Measurements from ENCODE around the gene CDH23.

DNA sequence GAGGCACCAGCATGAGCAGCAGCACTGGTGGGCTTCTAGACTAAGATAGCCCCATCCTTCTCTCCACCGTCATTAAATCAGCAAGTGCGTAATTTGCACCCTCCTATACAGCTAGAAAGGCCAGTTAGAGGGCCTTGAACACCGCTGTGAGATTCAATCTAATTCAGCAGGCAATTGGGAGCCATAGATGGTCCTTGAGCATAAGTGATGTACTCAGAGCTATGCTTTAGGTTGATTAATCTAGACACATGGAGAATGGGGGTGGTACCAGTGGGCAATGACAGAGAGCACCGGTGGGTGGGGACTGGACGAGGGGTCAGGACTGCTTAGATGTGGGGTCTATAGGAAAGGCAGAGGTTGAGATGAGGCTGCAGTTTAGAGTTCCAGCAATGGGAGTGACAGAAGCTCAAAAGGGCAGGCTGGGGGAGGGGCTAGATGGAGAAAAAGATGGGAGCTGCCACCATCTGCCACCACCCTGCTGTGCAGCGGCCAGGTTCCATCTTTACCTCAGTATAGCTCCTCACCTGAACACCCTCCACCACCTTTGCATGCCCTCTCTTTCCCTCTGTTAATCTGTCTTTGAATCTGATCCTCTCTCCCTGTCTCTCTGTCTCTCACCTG is 235.6 kb downstream of the CDH23 start:
- no peak for TF ChIP-seq CTCF (IDR thresholded peaks at IDR 0.05)
- TF ChIP-seq POLR2A (IDR thresholded peaks at IDR 0.05) = no peak

Data from vagina (tissue), 2 donors.